Stomach (tissue), 9 donors: ENCODE measurements around the gene NTRK2. TPM values are rescaled to one million over a fixed set of nuclear protein-coding genes. Genes with fewer than 3 reads are reported as not detected.

Source experiments
- DNase-seq, 2 donors: peaks; one replicate each; pipeline versions ENCODE4 v3.0.0 to v3.0.0-alpha.2; 2013 to 2019
- H3K27ac ChIP-seq, 5 donors: fragments of 200-600 bp in 4 of 5; sonication (generic) in 4 of 5; one replicate each; pipeline ENCODE4 v1.5.1; 2013 to 2019; ENCODE audit warnings: mild to moderate bottlenecking in 1 of 5, moderate library complexity in 1 of 5
- H3K27me3 ChIP-seq, 3 donors: fragments of 200-600 bp; sonication (generic); one replicate each; pipeline ENCODE4 v1.5.1; 2017 to 2019; ENCODE audit warnings: mixed run types in 1 of 3
- H3K36me3 ChIP-seq, 4 donors: fragments of 200-600 bp; sonication (generic); 1 replicate in 3 of 4; 2 replicates in 1 of 4; pipeline ENCODE4 v1.5.1; 2016 to 2019
- H3K4me1 ChIP-seq, 4 donors: fragments of 200-600 bp; sonication (generic); one replicate each; pipeline ENCODE4 v1.5.1; 2016 to 2019
- H3K4me3 ChIP-seq, 4 donors: fragments of 200-600 bp; sonication (generic) in 3 of 4; one replicate each; pipeline ENCODE4 v1.5.1; 2016 to 2019; ENCODE audit warnings: mild to moderate bottlenecking in 1 of 4
- H3K9me3 ChIP-seq, 4 donors: fragments of 200-600 bp; sonication (generic); one replicate each; pipeline ENCODE4 v1.5.1; 2016 to 2019
- EP300 ChIP-seq: sonication (generic); formaldehyde crosslinking; IDR thresholded peaks from one replicate; pipeline ENCODE4 v1.6.1; 2017; ENCODE audit warnings: antibody characterized with exemption
- POLR2A ChIP-seq, 4 donors: fragments of 450-650 bp; IDR thresholded peaks; one replicate each; pipeline ENCODE4 v1.6.1; 2016; ENCODE audit warnings: antibody characterized with exemption in 4 of 4, control low read depth in 2 of 4, mild to moderate bottlenecking in 1 of 4, moderate library complexity in 1 of 4
- POLR2AphosphoS5 ChIP-seq, 3 donors: sonication (generic); formaldehyde crosslinking; IDR thresholded peaks; one replicate each; pipeline ENCODE4 v1.6.1; 2016; ENCODE audit warnings: antibody characterized with exemption in 3 of 3
- WGBS, 5 donors: extraction: QIAGEN DNeasy Blood & Tissue Kit in 3 of 5; methylation state at CpG; one replicate each; pipeline versions ENCODE4 v1.1.5 to v1.1.7; 2013 to 2018; 5-methylcytosine and 5-hydroxymethylcytosine counted together
- intact Hi-C: fragments of 100-400 bp; cut with DNase I; formaldehyde crosslinking; loops from one replicate; pipeline ENCODE4 v1.15.1; 2023; ENCODE audit warnings: low total_unique reads
- polyA plus RNA-seq, 3 donors: library from polyadenylated mRNA; stranded (reverse); fragments of 200-250 nt; gene quantifications; one replicate each; pipeline ENCODE4 v1.2.3, GENCODE V29; 2013
- total RNA-seq, 5 donors: library from RNA; depleted of rRNA; stranded (reverse); fragments of >200 nt; gene quantifications; one replicate each; pipeline versions ENCODE4 v1.1.0 to v1.2.3, GENCODE V29; 2014 to 2016
- TF ChIP-seq, protein P1 (sequence below), 7 experiments: fragments of 450-650 bp in 4 of 7; fragments of 200-600 bp in 3 of 7; sonication (generic) in 3 of 7; IDR thresholded peaks; one replicate each; pipeline ENCODE4 v1.5.1; 2016 to 2019; ENCODE audit warnings: antibody characterized with exemption in 7 of 7, control low read depth in 2 of 7, mild to moderate bottlenecking in 1 of 7
- donor health status: healthy with polysubstance abuse.
- donor health status: Bipolar disorder and iron deficiency.
- donor health status: healthy.

The NTRK2 gene
- total and polyA plus RNA-seq, 8 donors = 0.06 to 8.8 (median 2.6) TPM

DNA sequence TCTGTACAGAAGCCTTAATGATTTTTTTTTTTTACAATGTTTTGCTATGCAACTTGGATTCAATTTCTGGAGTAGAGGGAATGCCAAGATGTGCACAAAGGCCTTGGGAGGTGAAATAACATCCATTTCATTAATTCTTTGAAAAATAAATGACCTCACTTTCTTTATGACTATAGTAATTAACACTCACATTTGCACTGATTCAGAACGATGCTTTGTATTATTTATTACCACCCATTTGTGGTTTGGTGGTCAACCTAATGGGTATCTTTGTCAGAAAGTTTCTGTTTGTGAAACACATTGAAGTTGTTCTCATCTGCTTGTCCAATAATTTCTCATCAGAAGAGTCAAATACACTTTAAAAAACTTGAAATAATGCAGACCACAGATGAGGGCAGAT lies 169.3 kb downstream of the NTRK2 start:
- no peaks in the 10 kb centered on the region for H3K36me3 ChIP-seq
- H3K27me3 ChIP-seq = peaks cover 0 to 3% (median 0%) of the 10 kb centered on the region in 3 donors
- no peak for TF ChIP-seq POLR2A (IDR thresholded peaks at IDR 0.05)
- TF ChIP-seq POLR2AphosphoS5 (IDR thresholded peaks at IDR 0.05) = no peak
- no peak for TF ChIP-seq EP300
- TF ChIP-seq, protein P1, sequence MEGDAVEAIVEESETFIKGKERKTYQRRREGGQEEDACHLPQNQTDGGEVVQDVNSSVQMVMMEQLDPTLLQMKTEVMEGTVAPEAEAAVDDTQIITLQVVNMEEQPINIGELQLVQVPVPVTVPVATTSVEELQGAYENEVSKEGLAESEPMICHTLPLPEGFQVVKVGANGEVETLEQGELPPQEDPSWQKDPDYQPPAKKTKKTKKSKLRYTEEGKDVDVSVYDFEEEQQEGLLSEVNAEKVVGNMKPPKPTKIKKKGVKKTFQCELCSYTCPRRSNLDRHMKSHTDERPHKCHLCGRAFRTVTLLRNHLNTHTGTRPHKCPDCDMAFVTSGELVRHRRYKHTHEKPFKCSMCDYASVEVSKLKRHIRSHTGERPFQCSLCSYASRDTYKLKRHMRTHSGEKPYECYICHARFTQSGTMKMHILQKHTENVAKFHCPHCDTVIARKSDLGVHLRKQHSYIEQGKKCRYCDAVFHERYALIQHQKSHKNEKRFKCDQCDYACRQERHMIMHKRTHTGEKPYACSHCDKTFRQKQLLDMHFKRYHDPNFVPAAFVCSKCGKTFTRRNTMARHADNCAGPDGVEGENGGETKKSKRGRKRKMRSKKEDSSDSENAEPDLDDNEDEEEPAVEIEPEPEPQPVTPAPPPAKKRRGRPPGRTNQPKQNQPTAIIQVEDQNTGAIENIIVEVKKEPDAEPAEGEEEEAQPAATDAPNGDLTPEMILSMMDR (IDR thresholded peaks at IDR 0.05) = no peak
- peaks cover 0 to 4% (median 0%) of the 10 kb centered on the region in 4 donors for H3K4me1 ChIP-seq
- 55 to 67% (median 59%) methylated on average over 1 of the region's 1 CpG for WGBS, 5 donors
- no peak overlapping the region for H3K27ac ChIP-seq
- no peaks in the 10 kb centered on the region for H3K9me3 ChIP-seq
- no peak for DNase-seq
- intact Hi-C loops = no loop called here
- H3K4me3 ChIP-seq = no peak overlapping the region

DNA sequence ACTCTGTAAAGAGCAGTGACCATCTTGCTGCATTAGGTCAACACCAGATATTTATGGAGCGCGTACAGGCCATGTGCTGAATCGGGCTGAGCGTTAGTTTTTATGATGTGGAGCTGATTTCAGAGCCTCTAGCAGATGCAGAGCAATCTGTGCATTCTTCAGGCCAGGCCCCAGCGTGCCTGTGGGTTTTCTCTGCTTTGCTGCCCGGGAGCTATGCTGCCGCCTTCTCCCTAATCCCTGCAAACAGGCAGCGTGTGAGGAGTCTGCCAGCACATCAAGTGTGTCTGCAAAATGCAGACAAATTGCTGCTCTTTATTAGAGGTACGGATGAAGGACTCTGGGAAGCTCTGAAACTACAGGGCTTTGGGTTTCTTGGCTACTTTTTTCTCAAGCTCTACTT lies 170.0 kb downstream of the NTRK2 start:
- 63 to 75% (median 65%) methylated on average over 9 of the region's 9 CpGs for WGBS, 5 donors
- peak in 1 of 2 donors; percentile 33 for DNase-seq
- Histone ChIP-seq H3K36me3 (no peaks in the 10 kb centered on the region), H3K27me3 (peaks cover 0 to 3% (median 0%) of the 10 kb centered on the region in 3 donors), H3K4me3 (no peak overlapping the region), H3K27ac (no peak overlapping the region), H3K4me1 (peaks cover 0 to 4% (median 0%) of the 10 kb centered on the region in 4 donors), H3K9me3 (no peaks in the 10 kb centered on the region)
- intact Hi-C loops = no loop called here
- TF ChIP-seq POLR2A (IDR thresholded peaks at IDR 0.05) (no peak), EP300 (no peak), POLR2AphosphoS5 (IDR thresholded peaks at IDR 0.05) (no peak)
- TF ChIP-seq, protein P1 (IDR thresholded peaks at IDR 0.05) = no peak

DNA sequence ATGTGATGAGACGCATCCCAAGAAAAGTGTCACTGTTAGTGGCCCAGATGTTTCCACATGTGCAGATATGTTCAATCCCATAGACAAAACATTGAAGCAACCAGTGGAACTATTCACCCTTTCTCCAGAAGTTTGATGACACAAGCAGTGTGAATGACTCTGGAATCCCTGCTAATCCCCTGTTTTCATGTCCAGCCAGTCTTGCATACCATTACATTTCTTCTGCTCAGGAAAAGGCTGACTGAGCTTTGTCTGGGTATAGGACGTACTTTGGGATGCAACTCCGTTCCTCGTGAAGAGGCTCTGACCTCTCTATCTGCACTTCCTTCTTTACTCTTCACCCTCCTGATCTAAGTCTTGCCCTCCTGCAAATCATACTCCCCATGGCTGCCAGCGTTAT lies 172.4 kb downstream of the NTRK2 start:
- intact Hi-C loops = no loop called here
- no peak overlapping the region for H3K27ac ChIP-seq
- 81 to 89% (median 85%) methylated on average over 5 of the region's 5 CpGs for WGBS, 5 donors
- no peaks in the 10 kb centered on the region for H3K9me3 ChIP-seq
- peaks cover 0 to 3% (median 0%) of the 10 kb centered on the region in 3 donors for H3K27me3 ChIP-seq
- no peak for DNase-seq
- H3K4me1 ChIP-seq = peaks cover 0 to 4% (median 0%) of the 10 kb centered on the region in 4 donors
- H3K4me3 ChIP-seq = no peak overlapping the region
- H3K36me3 ChIP-seq = no peaks in the 10 kb centered on the region
- TF ChIP-seq EP300 (no peak), POLR2AphosphoS5 (IDR thresholded peaks at IDR 0.05) (no peak), POLR2A (IDR thresholded peaks at IDR 0.05) (no peak)
- TF ChIP-seq, protein P1 (IDR thresholded peaks at IDR 0.05) = no peak

DNA sequence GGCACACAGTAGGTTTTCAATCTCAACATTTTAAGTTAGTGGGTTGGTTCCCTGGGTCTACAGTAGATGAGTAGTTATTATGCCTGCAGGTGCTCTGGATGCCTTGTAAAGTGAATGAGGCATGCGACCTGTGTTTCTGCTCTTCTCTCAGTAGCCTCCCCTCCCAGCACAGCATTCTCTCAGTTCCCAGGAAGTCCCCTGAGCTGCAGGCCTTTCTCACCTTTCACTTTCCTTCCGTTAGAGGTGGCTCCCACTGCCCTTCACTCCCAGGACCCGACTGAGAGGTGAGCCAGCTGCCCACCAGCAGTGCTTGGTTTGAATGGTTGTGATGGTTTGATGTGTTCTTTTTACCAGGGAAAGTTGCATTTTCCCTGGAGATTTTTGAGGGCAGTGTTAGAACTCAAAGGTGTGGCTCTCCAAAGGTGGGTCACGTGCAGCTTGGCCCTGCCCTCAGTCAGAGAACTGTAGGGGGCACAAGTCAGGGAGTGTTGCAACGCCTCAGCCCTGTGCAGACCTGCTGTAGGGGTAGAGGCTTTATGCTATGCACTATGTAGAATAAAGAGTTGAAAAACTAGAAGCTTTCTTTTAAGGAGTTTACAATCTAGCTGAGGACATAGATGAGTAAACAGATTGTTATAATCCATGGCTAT lies 173.8 kb downstream of the NTRK2 start:
- intact Hi-C loops = no loop called here
- no peak for DNase-seq

More for the DNA sequence above, 173.8 kb downstream of the NTRK2 start:
- TF ChIP-seq, protein P1 (IDR thresholded peaks at IDR 0.05) = no peak
- H3K36me3 ChIP-seq = no peaks in the 10 kb centered on the region
- no peaks in the 10 kb centered on the region for H3K9me3 ChIP-seq
- 60 to 73% (median 62%) methylated on average over 5 of the region's 5 CpGs for WGBS, 5 donors
- no peak overlapping the region for H3K27ac ChIP-seq
- H3K4me1 ChIP-seq = peaks cover 0 to 4% (median 0%) of the 10 kb centered on the region in 4 donors
- H3K4me3 ChIP-seq = no peak overlapping the region
- H3K27me3 ChIP-seq = peaks cover 0 to 3% (median 0%) of the 10 kb centered on the region in 3 donors
